Measurements from ENCODE around the gene NDST1. TPM values are rescaled to one million over a fixed set of nuclear protein-coding genes. Genes with fewer than 3 reads are reported as not detected.

NDST1 gene
- total and polyA plus RNA-seq, 2 donors (not counting 3 experiments of a cell fraction or from before 2014, with no cell fraction given) = 38.6 to 102 TPM

- dilution Hi-C loops (cut with MboI; ENCODE audit: extremely low pct_ligation_motif_present, low sequenced_read_pairs) = no loop called here
- ChIA-PET CTCF (interaction anchor here (0.6 to 8.9 kb wide), 14 partner anchors 10 to 264 kb away, joined by 3 to 70 read pairs (median 5); no protein-coding TSS in a partner anchor), POLR2A (interaction anchor here (1.1 kb wide), 1 partner anchor 28 kb away, joined by 3 read pairs; no protein-coding TSS in a partner anchor)
- H3K9me1 ChIP-seq (replicated peaks; ENCODE audit: control insufficient read depth, extremely low read depth, insufficient read depth, low read length) = no peaks in the 10 kb centered on the region
- H3K4me1 ChIP-seq (ENCODE audit: control insufficient read depth, extremely low read depth, insufficient read depth, low read length) = peaks cover 65% of the 10 kb centered on the region
- TF ChIP-seq POLR2A (IDR thresholded peaks at IDR 0.05; ENCODE audit: low read depth, low read length) (no peak), FOS (IDR thresholded peaks at IDR 0.05; ENCODE audit: borderline replicate concordance, insufficient read depth, low read length) (no peak), CTCF (IDR thresholded peaks at IDR 0.05; ENCODE audit: extremely low read depth in 1 of 2, insufficient read depth in 1 of 2, low read depth in 1 of 2, low read length in 2 of 2) (peak in 1 of 2 donors; percentile 9)
- H2AFZ ChIP-seq (ENCODE audit: low read depth, low read length) = no peak overlapping the region
- H3K4me2 ChIP-seq (ENCODE audit: insufficient read depth, low read length) = no peak overlapping the region
- no peaks in the 10 kb centered on the region for H3K36me3 ChIP-seq (ENCODE audit: control insufficient read depth in 2 of 2, extremely low read depth in 1 of 2, insufficient read depth in 2 of 2, low read length in 2 of 2)
- H3K9ac ChIP-seq (replicated peaks; ENCODE audit: extremely low read depth, insufficient read depth, low read length) = no peak overlapping the region
- FAIRE-seq (no peak), DNase-seq (ENCODE audit: low read depth, low spot score) (no peak)
- no peaks in the 10 kb centered on the region for H3K9me3 ChIP-seq (replicated peaks; ENCODE audit: control insufficient read depth, insufficient read depth, low read length)
- H3K27me3 ChIP-seq (ENCODE audit: control insufficient read depth in 2 of 2, insufficient read depth in 2 of 2, low read length in 2 of 2) = no peaks in the 10 kb centered on the region
- intact Hi-C loops (cut with micrococcal nuclease) = loop anchor here (1.0 kb wide), 3 partner anchors 16 to 127 kb away; partner anchors contain the start of gene SYNPO
- peaks cover 22% of the 10 kb centered on the region for H3K79me2 ChIP-seq (ENCODE audit: control insufficient read depth, insufficient read depth, low read length)
- H3K4me3 ChIP-seq (replicated peaks in 1 of 3; ENCODE audit: insufficient read depth in 1 of 3, low read depth in 1 of 3, low read length in 3 of 3) = no peak overlapping the region
- BruUV-seq (replicated peaks) = no TSS peak
- H3K27ac ChIP-seq (ENCODE audit: insufficient read depth, low read depth, low read length) = peak overlapping the region; percentile 67
- no peaks in the 10 kb centered on the region for H4K20me1 ChIP-seq (replicated peaks; ENCODE audit: control insufficient read depth, extremely low read depth, insufficient read depth, low read length)
Measured at GRCh38 chr5:150513375-150514309, 5.7 kb downstream of the NDST1 start.

Measured in endothelial cell of umbilical vein (primary cell).